CD14-positive monocyte (primary cell): ENCODE measurements around the gene N4BP2. TPM values are rescaled to one million over a fixed set of nuclear protein-coding genes. Genes with fewer than 3 reads are reported as not detected.
"Not testable (repeated sequence)": the region's sequence is repeated elsewhere in the genome, so short reads cannot be mapped to it uniquely, and the experiment has no call there.

Experiments used
- DNase-seq, 3 donors: peaks; one replicate each; pipeline ENCODE4 v3.0.0-alpha.2; 2011 to 2022
- H2AFZ ChIP-seq: 2 replicates; pipeline ENCODE4 v1.6.0; 2012; ENCODE audit warnings: mild to moderate bottlenecking, low read depth, low read length, inconsistent platforms; ENCODE audit not compliant: insufficient read depth, poor library complexity, severe bottlenecking
- H3K27ac ChIP-seq, 2 donors: 1 replicate in 1 of 2; 2 replicates in 1 of 2; pipeline ENCODE4 v1.5.1; 2012 to 2013; ENCODE audit warnings: low read length in 2 of 2, control low read depth in 1 of 2, inconsistent platforms in 1 of 2, low read depth in 1 of 2, mild to moderate bottlenecking in 1 of 2
- H3K27me3 ChIP-seq, 2 donors: one replicate each; pipeline versions ENCODE4 v1.6.0 to v1.6.1; 2011 to 2013; ENCODE audit warnings: low read length in 2 of 2; ENCODE audit not compliant: control insufficient read depth in 2 of 2, insufficient read depth in 2 of 2
- H3K36me3 ChIP-seq, 2 donors: replicated peaks in 1 of 2; 1 replicate in 1 of 2; 2 replicates in 1 of 2; pipeline versions ENCODE4 v1.5.1 to v1.6.1; 2012 to 2013; ENCODE audit warnings: low read length in 2 of 2, control low read depth in 1 of 2, inconsistent platforms in 1 of 2, mild to moderate bottlenecking in 1 of 2; ENCODE audit not compliant: insufficient read depth in 2 of 2, control insufficient read depth in 1 of 2
- H3K4me1 ChIP-seq, 2 donors: 1 replicate in 1 of 2; 2 replicates in 1 of 2; pipeline versions ENCODE4 v1.5.1 to v1.6.1; 2012 to 2013; ENCODE audit warnings: low read length in 2 of 2, control low read depth in 1 of 2, inconsistent platforms in 1 of 2, mild to moderate bottlenecking in 1 of 2, moderate library complexity in 1 of 2; ENCODE audit not compliant: insufficient read depth in 2 of 2, control insufficient read depth in 1 of 2
- H3K4me2 ChIP-seq: replicated peaks from 2 replicates; pipeline ENCODE3; 2012; ENCODE audit warnings: low read length, moderate library complexity, mild to moderate bottlenecking; ENCODE audit not compliant: poor library complexity, severe bottlenecking; ENCODE audit errors: extremely low read depth
- H3K4me3 ChIP-seq, 3 experiments: fragments of 200-600 bp in 1 of 3; sonication (generic) in 1 of 3; replicated peaks in 1 of 3; 1 replicate in 2 of 3; 2 replicates in 1 of 3; pipeline ENCODE4 v1.5.1; 2011 to 2013; ENCODE audit warnings: low read length in 3 of 3, mild to moderate bottlenecking in 3 of 3, control low read depth in 2 of 3, low read depth in 2 of 3, inconsistent platforms in 1 of 3, moderate library complexity in 1 of 3
- H3K79me2 ChIP-seq: 2 replicates; pipeline ENCODE4 v1.6.0; 2012; ENCODE audit warnings: mild to moderate bottlenecking, control low read depth, inconsistent platforms, low read length, moderate library complexity; ENCODE audit not compliant: insufficient read depth
- H3K9ac ChIP-seq: 2 replicates; pipeline ENCODE4 v1.6.0; 2017; ENCODE audit warnings: low read length, mild to moderate bottlenecking; ENCODE audit not compliant: insufficient read depth, poor library complexity, severe bottlenecking
- H3K9me3 ChIP-seq, 2 donors: replicated peaks in 1 of 2; 1 replicate in 1 of 2; 2 replicates in 1 of 2; pipeline versions ENCODE4 v1.5.1 to v1.6.1; 2012 to 2013; ENCODE audit warnings: low read length in 2 of 2, control low read depth in 1 of 2; ENCODE audit not compliant: control insufficient read depth in 1 of 2, insufficient read depth in 1 of 2
- H4K20me1 ChIP-seq: 2 replicates; pipeline ENCODE4 v1.6.0; 2012; ENCODE audit warnings: mild to moderate bottlenecking, low read length, control low read depth, moderate library complexity; ENCODE audit not compliant: insufficient read depth
- H3K27ac Mint-ChIP-seq, 7 donors: one replicate each; pipeline ENCODE4 v1.8.0; 2020; ENCODE audit warnings: mild to moderate bottlenecking in 7 of 7, mixed read lengths in 7 of 7, moderate library complexity in 6 of 7, inconsistent platforms in 2 of 7
- H3K27me3 Mint-ChIP-seq, 3 donors: one replicate each; pipeline ENCODE4 v1.8.0; 2021 to 2022; ENCODE audit warnings: low read depth in 3 of 3, mild to moderate bottlenecking in 3 of 3, mixed read lengths in 3 of 3, moderate library complexity in 3 of 3, inconsistent platforms in 1 of 3
- H3K36me3 Mint-ChIP-seq, 2 donors: one replicate each; pipeline ENCODE4 v1.8.0; 2020; ENCODE audit warnings: mixed read lengths in 2 of 2, inconsistent platforms in 1 of 2, mild to moderate bottlenecking in 1 of 2
- H3K4me1 Mint-ChIP-seq: one replicate; pipeline ENCODE4 v1.8.0; 2020; ENCODE audit warnings: mild to moderate bottlenecking, mixed read lengths
- H3K4me3 Mint-ChIP-seq, 2 donors: one replicate each; pipeline ENCODE4 v1.8.0; 2020; ENCODE audit warnings: mild to moderate bottlenecking in 2 of 2, mixed read lengths in 2 of 2, moderate library complexity in 1 of 2
- H3K9me3 Mint-ChIP-seq, 7 donors: one replicate each; pipeline ENCODE4 v1.8.0; 2020 to 2022; ENCODE audit warnings: mixed read lengths in 7 of 7, mild to moderate bottlenecking in 6 of 7, moderate library complexity in 6 of 7, inconsistent platforms in 2 of 7
- CTCF ChIP-seq: fragments of 200-600 bp; IDR thresholded peaks from one replicate; pipeline ENCODE4 v1.8.0; 2022; ENCODE audit warnings: antibody characterized with exemption, mild to moderate bottlenecking
- WGBS: methylation state at CpG from one replicate; pipeline ENCODE4 v1.1.5; 2013; ENCODE audit warnings: missing lambda C conversion rate; ENCODE audit not compliant: insufficient coverage; 5-methylcytosine and 5-hydroxymethylcytosine counted together
- intact Hi-C, 2 donors: fragments of 100-400 bp; cut with micrococcal nuclease; formaldehyde crosslinking; loops; one replicate each; pipeline versions ENCODE4 v1.15.0 to v1.15.1; 2023
- polyA plus RNA-seq, 3 donors: library from polyadenylated mRNA; depleted of rRNA in 1 of 3; unstranded in 2 of 3; stranded (reverse) in 1 of 3; fragments of 300-500 nt in 2 of 3; fragments of >200 nt in 1 of 3; fragmentation: Illumina TruSeq in 2 of 3; gene quantifications; 1 replicate in 2 of 3; 2 replicates in 1 of 3; pipeline ENCODE4 v1.2.3, GENCODE V29; 2012 to 2021

The N4BP2 gene
- polyA plus RNA-seq, 3 donors: 3.1 to 8.3 (median 4.8) TPM

GRCh38 chr4:40140196-40140595, 83.5 kb downstream of the N4BP2 start:
- Histone ChIP-seq H2AFZ (no peak overlapping the region), H3K27ac (no peak overlapping the region), H3K9me3 (no peaks in the 10 kb centered on the region), H4K20me1 (no peaks in the 10 kb centered on the region), H3K79me2 (no peaks in the 10 kb centered on the region), H3K27me3 (no peaks in the 10 kb centered on the region), H3K4me2 (no peak overlapping the region), H3K36me3 (peaks cover 17 to 35% of the 10 kb centered on the region in 2 donors), H3K4me1 (no peaks in the 10 kb centered on the region), H3K4me3 (no peak overlapping the region), H3K9ac (no peak overlapping the region)
- peaks cover 0 to 6% (median 0%) of the 10 kb centered on the region in 7 donors for H3K9me3 Mint-ChIP-seq
- no peak for TF ChIP-seq CTCF
- peaks cover 34 to 49% of the 10 kb centered on the region in 2 donors for H3K36me3 Mint-ChIP-seq
- H3K4me1 Mint-ChIP-seq: no peaks in the 10 kb centered on the region
- H3K27ac Mint-ChIP-seq: no peak overlapping the region
- no peaks in the 10 kb centered on the region for H3K27me3 Mint-ChIP-seq
- no peak for DNase-seq
- H3K4me3 Mint-ChIP-seq: no peak overlapping the region
- intact Hi-C loops: no loop called here

GRCh38 chr4:40140597-40140996, 83.9 kb downstream of the N4BP2 start:
- no CpG with 5 or more reads among the region's 4 CpGs for WGBS

More at GRCh38 chr4:40140597-40140996, 83.9 kb downstream of the N4BP2 start:
- intact Hi-C loops, H3K4me3 Mint-ChIP-seq, H3K27me3 Mint-ChIP-seq, H3K27ac Mint-ChIP-seq, H3K4me3 ChIP-seq, H3K79me2 ChIP-seq, H3K27me3 ChIP-seq, H3K9me3 ChIP-seq, H3K4me1 Mint-ChIP-seq, H3K4me1 ChIP-seq, H3K27ac ChIP-seq, H3K9ac ChIP-seq, H3K9me3 Mint-ChIP-seq, H2AFZ ChIP-seq, DNase-seq, H4K20me1 ChIP-seq, H3K4me2 ChIP-seq: not testable (repeated sequence)
- H3K36me3 Mint-ChIP-seq: peaks cover 34 to 50% of the 10 kb centered on the region in 2 donors
- peaks cover 17 to 35% of the 10 kb centered on the region in 2 donors for H3K36me3 ChIP-seq
